Gastrocnemius medialis (tissue), 4 donors: Measurements from ENCODE around the gene TMPRSS4. TPM values are rescaled to one million over a fixed set of nuclear protein-coding genes. Genes with fewer than 3 reads are reported as not detected.

Source experiments
- ATAC-seq, 2 donors: fragments of 150-250 bp; one replicate each; pipeline ENCODE4 v1.9.1; 2016
- DNase-seq, 2 donors: peaks; one replicate each; pipeline ENCODE4 v3.0.0-alpha.2; 2019
- H3K27ac ChIP-seq, 4 donors: fragments of 200-600 bp; sonication (generic); 1 replicate in 1 of 4; 2 replicates in 3 of 4; pipeline ENCODE4 v1.5.1; 2016 to 2018; ENCODE audit warnings: mild to moderate bottlenecking in 2 of 4, moderate library complexity in 1 of 4
- H3K27me3 ChIP-seq, 3 donors: fragments of 200-600 bp; sonication (generic) in 2 of 3; 1 replicate in 1 of 3; 2 replicates in 2 of 3; pipeline versions ENCODE4 v1.5.1 to v1.6.0; 2016 to 2019; ENCODE audit warnings: mild to moderate bottlenecking in 1 of 3, moderate library complexity in 1 of 3
- H3K36me3 ChIP-seq, 2 donors: fragments of 200-600 bp; sonication (generic) in 1 of 2; one replicate each; pipeline ENCODE4 v1.5.1; 2017 to 2018
- H3K4me1 ChIP-seq, 2 donors: fragments of 200-600 bp; sonication (generic) in 1 of 2; one replicate each; pipeline ENCODE4 v1.5.1; 2016 to 2017; ENCODE audit warnings: mild to moderate bottlenecking in 2 of 2
- H3K4me3 ChIP-seq, 4 donors: fragments of 200-600 bp; sonication (generic) in 3 of 4; 1 replicate in 1 of 4; 2 replicates in 3 of 4; pipeline ENCODE4 v1.5.1; 2016 to 2019; ENCODE audit warnings: mild to moderate bottlenecking in 2 of 4
- H3K9me3 ChIP-seq, 3 donors: fragments of 200-600 bp; sonication (generic) in 2 of 3; 1 replicate in 1 of 3; 2 replicates in 2 of 3; pipeline ENCODE4 v1.5.1; 2016 to 2019
- CTCF ChIP-seq, 5 experiments: fragments of 450-650 bp in 3 of 5; fragments of 200-600 bp in 2 of 5; sonication (generic) in 2 of 5; IDR thresholded peaks in 4 of 5; conservative IDR thresholded peaks in 1 of 5; 1 replicate in 4 of 5; 2 replicates in 1 of 5; pipeline ENCODE4 v1.5.1; 2016 to 2019; ENCODE audit warnings: antibody characterized with exemption in 5 of 5, mild to moderate bottlenecking in 3 of 5, moderate library complexity in 3 of 5
- POLR2A ChIP-seq, 2 donors: fragments of 450-650 bp; IDR thresholded peaks; one replicate each; pipeline ENCODE4 v1.6.1; 2017; ENCODE audit warnings: antibody characterized with exemption in 2 of 2, mild to moderate bottlenecking in 2 of 2, moderate library complexity in 2 of 2
- in situ Hi-C, 4 donors: fragments of 200-750 bp; cut with MboI; loops; one replicate each; pipeline versions ENCODE4 v1.15.0 to v1.8.0; 2017; ENCODE audit warnings: low sequenced_read_pairs in 4 of 4
- intact Hi-C: fragments of 100-400 bp; cut with DNase I; formaldehyde crosslinking; loops from one replicate; pipeline ENCODE4 v1.15.1; 2023; ENCODE audit warnings: low total_unique reads
- total RNA-seq, 4 donors: library from RNA; depleted of rRNA; stranded (reverse); fragments of >200 nt; gene quantifications; one replicate each; pipeline versions ENCODE4 v1.1.0 to v1.2.3, GENCODE V29; 2016

Gene TMPRSS4
- total RNA-seq, 4 donors from 2014 or later = 1.1 TPM; not detected in 3

GRCh38 chr11:118111744-118112035, 34.8 kb downstream of the TMPRSS4 start:
- Histone ChIP-seq H3K4me3 (no peak overlapping the region), H3K4me1 (peaks cover 0 to 17% of the 10 kb centered on the region in 2 donors), H3K27ac (no peak overlapping the region), H3K27me3 (no peaks in the 10 kb centered on the region), H3K9me3 (no peaks in the 10 kb centered on the region), H3K36me3 (no peaks in the 10 kb centered on the region)
- no peak for DNase-seq
- intact Hi-C loops = no loop called here
- no peak for TF ChIP-seq POLR2A (IDR thresholded peaks at IDR 0.05)
- no peak for TF ChIP-seq CTCF (IDR thresholded peaks at IDR 0.05 in 4 of 5, conservative IDR thresholded peaks at IDR 0.05 in 1 of 5)
- in situ Hi-C loops = no loop called here
- no peak for ATAC-seq

- H3K4me3 ChIP-seq = no peak overlapping the region
- H3K27ac ChIP-seq = no peak overlapping the region
- no peak for DNase-seq
- in situ Hi-C loops = no loop called here
- H3K4me1 ChIP-seq = peaks cover 0 to 17% of the 10 kb centered on the region in 2 donors
- H3K9me3 ChIP-seq = no peaks in the 10 kb centered on the region
- H3K36me3 ChIP-seq = no peaks in the 10 kb centered on the region
- intact Hi-C loops = no loop called here
- ATAC-seq = no peak
- no peaks in the 10 kb centered on the region for H3K27me3 ChIP-seq
- TF ChIP-seq CTCF (IDR thresholded peaks at IDR 0.05 in 4 of 5, conservative IDR thresholded peaks at IDR 0.05 in 1 of 5) (no peak), POLR2A (IDR thresholded peaks at IDR 0.05) (no peak)
Measured at GRCh38 chr11:118112711-118113430, 36.0 kb downstream of the TMPRSS4 start.

DNA sequence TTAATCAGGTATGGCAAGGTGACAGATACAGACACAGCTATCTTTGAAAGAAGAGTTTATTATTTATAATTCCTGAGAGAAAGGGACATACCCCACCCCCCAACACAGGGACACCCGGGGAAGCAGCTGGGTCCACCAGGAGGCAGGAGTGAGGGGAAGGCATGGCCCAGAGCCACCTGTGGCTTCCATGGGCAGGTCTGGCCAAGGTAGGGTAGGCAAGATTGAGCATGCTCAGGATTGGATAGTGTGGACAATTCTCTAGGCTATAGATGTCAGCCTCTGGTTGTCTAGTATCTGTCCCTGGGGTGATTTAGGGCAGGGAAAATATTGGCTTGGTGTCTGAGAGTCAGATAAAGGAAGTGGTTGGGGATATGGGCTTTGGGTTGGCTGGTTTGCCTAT, 37.4 kb downstream of the TMPRSS4 start:
- H3K4me1 ChIP-seq = peaks cover 0 to 13% of the 10 kb centered on the region in 2 donors
- DNase-seq = no peak
- H3K36me3 ChIP-seq = no peaks in the 10 kb centered on the region
- no peak for TF ChIP-seq POLR2A (IDR thresholded peaks at IDR 0.05)
- TF ChIP-seq CTCF (IDR thresholded peaks at IDR 0.05 in 4 of 5, conservative IDR thresholded peaks at IDR 0.05 in 1 of 5) = no peak
- no peaks in the 10 kb centered on the region for H3K27me3 ChIP-seq
- H3K4me3 ChIP-seq = no peak overlapping the region
- H3K9me3 ChIP-seq = no peaks in the 10 kb centered on the region
- H3K27ac ChIP-seq = no peak overlapping the region
- intact Hi-C loops = no loop called here
- in situ Hi-C loops = no loop called here
- no peak for ATAC-seq

GRCh38 chr11:118115048-118115447, 38.2 kb downstream of the TMPRSS4 start:
- Histone ChIP-seq H3K9me3 (no peaks in the 10 kb centered on the region), H3K27me3 (no peaks in the 10 kb centered on the region), H3K4me3 (no peak overlapping the region), H3K36me3 (no peaks in the 10 kb centered on the region), H3K4me1 (peaks cover 0 to 7% of the 10 kb centered on the region in 2 donors), H3K27ac (no peak overlapping the region)
- DNase-seq (no peak), ATAC-seq (no peak)
- intact Hi-C loops = no loop called here
- no peak for TF ChIP-seq POLR2A (IDR thresholded peaks at IDR 0.05)
- no peak for TF ChIP-seq CTCF (IDR thresholded peaks at IDR 0.05 in 4 of 5, conservative IDR thresholded peaks at IDR 0.05 in 1 of 5)
- in situ Hi-C loops = no loop called here
